ENCODE data around the gene HDAC7. TPM values are rescaled to one million over a fixed set of nuclear protein-coding genes. Genes with fewer than 3 reads are reported as not detected.

HDAC7 gene
- total RNA-seq (17.9 and 19.0 TPM in 2 replicates), polyA plus RNA-seq (41.2 and 45.5 TPM in 2 replicates)

DNA sequence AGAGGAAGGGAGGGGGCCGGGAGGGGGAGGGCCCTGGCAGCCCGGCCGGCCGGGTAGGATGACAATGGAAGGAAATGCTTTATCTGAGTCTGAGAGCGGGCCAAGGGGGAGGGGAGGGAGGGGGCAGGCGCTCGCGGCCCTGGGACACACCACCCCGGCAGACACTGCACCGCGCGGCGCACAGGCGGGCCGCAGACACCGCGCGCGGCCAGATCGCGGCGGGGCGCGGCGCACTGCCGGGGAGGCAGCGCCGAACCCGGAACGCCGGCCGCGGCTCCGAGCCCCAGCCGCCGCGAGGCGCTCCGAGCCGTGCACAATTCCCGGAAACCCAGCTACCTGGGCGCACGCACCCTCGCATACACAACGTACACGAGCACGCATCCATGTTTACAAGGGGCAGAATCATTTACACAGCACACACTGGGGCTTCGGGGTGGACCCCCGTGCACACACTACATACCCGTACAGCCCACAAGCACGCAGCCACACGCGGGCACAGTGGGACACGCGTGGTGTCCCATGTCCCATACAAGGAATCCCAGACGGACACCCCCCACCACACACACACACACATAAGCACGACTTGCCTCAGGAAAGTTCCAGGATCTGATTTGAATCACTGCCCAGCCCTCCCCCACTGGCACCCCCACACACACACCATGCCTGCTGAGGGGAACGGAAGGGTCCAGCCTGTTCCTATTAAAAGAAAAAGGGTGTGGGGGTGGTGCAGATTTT lies at the start of gene HDAC7:
HDAC7 (minus strand) TSS at position 8 of the 735 bp plus-strand sequence. CDS start 118 bp downstream, outside the sequence.
- WGBS (ENCODE audit: low lambda C conversion rate, missing lambda C conversion rate): under 1% methylated on average over 31 of the region's 58 CpGs
- Histone ChIP-seq H4K20me1 (ENCODE audit: insufficient read depth, poor library complexity, severe bottlenecking) (peaks cover 2% of the 10 kb centered on the region), H3K9me3 (ENCODE audit: low read depth) (no peaks in the 10 kb centered on the region), H3K4me1 (ENCODE audit: insufficient read depth) (peaks cover 53% of the 10 kb centered on the region), H3K79me2 (peaks cover 61% of the 10 kb centered on the region), H3K27me3 (no peaks in the 10 kb centered on the region), H3K36me3 (replicated peaks; ENCODE audit: insufficient read depth, low read depth) (no peaks in the 10 kb centered on the region), H2AFZ (peak within 1 kb of the TSS; percentile 44), H3K9me2 (replicated peaks; ENCODE audit: insufficient read depth) (no peaks in the 10 kb centered on the region), H3K4me3 (peak within 1 kb of the TSS; percentile 51), H3K27ac (peak within 1 kb of the TSS; percentile 98), H3K4me2 (peak within 1 kb of the TSS; percentile 95)
- peak; percentile 91 for DNase-seq (ENCODE audit: low spot score)
- TF ChIP-seq EZH2 (IDR thresholded peaks at IDR 0.05; ENCODE audit: borderline replicate concordance) (no peak), EZH2phosphoT487 (IDR thresholded peaks at IDR 0.05; ENCODE audit: low read depth, severe bottlenecking, unreplicated experiment) (no peak)
- TF ChIP-seq, protein P1, sequence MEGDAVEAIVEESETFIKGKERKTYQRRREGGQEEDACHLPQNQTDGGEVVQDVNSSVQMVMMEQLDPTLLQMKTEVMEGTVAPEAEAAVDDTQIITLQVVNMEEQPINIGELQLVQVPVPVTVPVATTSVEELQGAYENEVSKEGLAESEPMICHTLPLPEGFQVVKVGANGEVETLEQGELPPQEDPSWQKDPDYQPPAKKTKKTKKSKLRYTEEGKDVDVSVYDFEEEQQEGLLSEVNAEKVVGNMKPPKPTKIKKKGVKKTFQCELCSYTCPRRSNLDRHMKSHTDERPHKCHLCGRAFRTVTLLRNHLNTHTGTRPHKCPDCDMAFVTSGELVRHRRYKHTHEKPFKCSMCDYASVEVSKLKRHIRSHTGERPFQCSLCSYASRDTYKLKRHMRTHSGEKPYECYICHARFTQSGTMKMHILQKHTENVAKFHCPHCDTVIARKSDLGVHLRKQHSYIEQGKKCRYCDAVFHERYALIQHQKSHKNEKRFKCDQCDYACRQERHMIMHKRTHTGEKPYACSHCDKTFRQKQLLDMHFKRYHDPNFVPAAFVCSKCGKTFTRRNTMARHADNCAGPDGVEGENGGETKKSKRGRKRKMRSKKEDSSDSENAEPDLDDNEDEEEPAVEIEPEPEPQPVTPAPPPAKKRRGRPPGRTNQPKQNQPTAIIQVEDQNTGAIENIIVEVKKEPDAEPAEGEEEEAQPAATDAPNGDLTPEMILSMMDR (IDR thresholded peaks at IDR 0.05; ENCODE audit: poor library complexity): no peak

DNA sequence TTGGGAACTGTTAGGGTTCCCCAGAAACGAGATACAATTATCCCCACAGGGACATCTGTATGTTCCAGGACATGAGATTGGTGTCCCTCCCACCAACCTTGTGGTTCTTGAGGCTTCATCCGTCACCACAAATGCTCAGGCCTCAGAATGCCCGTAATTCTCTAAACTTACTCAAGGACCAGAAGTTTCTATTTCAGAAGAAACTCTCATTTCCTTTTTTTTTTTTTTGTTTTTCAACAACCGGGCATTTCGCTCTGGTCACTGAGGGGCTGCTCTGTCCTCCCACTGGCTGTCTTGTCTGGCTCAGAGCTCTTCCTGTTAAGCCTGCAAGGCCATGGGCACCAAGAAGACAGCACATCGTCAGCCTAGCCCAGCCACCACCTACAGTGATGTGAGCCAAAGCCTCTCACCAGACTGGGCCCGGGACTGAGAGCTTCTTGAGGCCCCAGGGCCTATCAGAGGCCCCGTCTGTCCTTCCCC lies 48.9 kb upstream of the HDAC7 start:
- H3K27ac ChIP-seq: no peak overlapping the region

DNA sequence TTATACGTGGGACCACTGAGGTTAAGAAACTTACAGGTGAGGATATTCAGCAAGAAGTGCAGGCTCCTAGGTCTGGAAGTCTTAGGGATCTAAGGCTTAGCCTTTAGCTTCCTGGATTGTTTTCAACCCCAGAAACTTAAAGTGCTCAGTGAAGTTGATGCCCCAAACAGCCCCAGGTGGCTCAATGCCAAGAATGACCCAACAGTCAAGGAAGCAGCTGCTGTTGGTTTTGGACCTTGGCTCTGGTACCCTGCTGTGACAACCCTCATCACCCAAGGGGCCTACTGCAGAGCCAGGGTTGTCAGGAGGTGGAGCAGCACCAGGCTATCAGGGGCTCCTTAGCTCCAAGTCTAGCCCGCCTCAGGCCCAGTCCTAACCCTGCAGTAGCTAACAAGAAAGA lies 48.3 kb upstream of the HDAC7 start:
- no peak overlapping the region for H3K27ac ChIP-seq
- H3K79me2 ChIP-seq: no peaks in the 10 kb centered on the region

More for the DNA sequence above, 48.9 kb upstream of the HDAC7 start:
- H3K4me3 ChIP-seq: no peak overlapping the region
- TF ChIP-seq EZH2 (IDR thresholded peaks at IDR 0.05; ENCODE audit: borderline replicate concordance) (no peak), EZH2phosphoT487 (IDR thresholded peaks at IDR 0.05; ENCODE audit: low read depth, severe bottlenecking, unreplicated experiment) (no peak)
- TF ChIP-seq, protein P1 (IDR thresholded peaks at IDR 0.05; ENCODE audit: poor library complexity): no peak
- H3K9me2 ChIP-seq (replicated peaks; ENCODE audit: insufficient read depth): no peaks in the 10 kb centered on the region
- no peak overlapping the region for H3K4me2 ChIP-seq
- no peaks in the 10 kb centered on the region for H3K27me3 ChIP-seq
- no peaks in the 10 kb centered on the region for H3K4me1 ChIP-seq (ENCODE audit: insufficient read depth)
- no peaks in the 10 kb centered on the region for H4K20me1 ChIP-seq (ENCODE audit: insufficient read depth, poor library complexity, severe bottlenecking)
- H3K79me2 ChIP-seq: no peaks in the 10 kb centered on the region
- H3K9me3 ChIP-seq (ENCODE audit: low read depth): no peaks in the 10 kb centered on the region
- WGBS (ENCODE audit: low lambda C conversion rate, missing lambda C conversion rate): 93% methylated on average over 8 of the region's 8 CpGs
- H2AFZ ChIP-seq: no peak overlapping the region
- H3K36me3 ChIP-seq (replicated peaks; ENCODE audit: insufficient read depth, low read depth): no peaks in the 10 kb centered on the region
- DNase-seq (ENCODE audit: low spot score): no peak

More for the DNA sequence above, 48.3 kb upstream of the HDAC7 start:
- no peaks in the 10 kb centered on the region for H3K36me3 ChIP-seq (replicated peaks; ENCODE audit: insufficient read depth, low read depth)
- no peak overlapping the region for H3K4me2 ChIP-seq
- no peaks in the 10 kb centered on the region for H3K9me2 ChIP-seq (replicated peaks; ENCODE audit: insufficient read depth)
- no peaks in the 10 kb centered on the region for H4K20me1 ChIP-seq (ENCODE audit: insufficient read depth, poor library complexity, severe bottlenecking)
- no peaks in the 10 kb centered on the region for H3K9me3 ChIP-seq (ENCODE audit: low read depth)
- H3K27me3 ChIP-seq: no peaks in the 10 kb centered on the region
- TF ChIP-seq EZH2phosphoT487 (IDR thresholded peaks at IDR 0.05; ENCODE audit: low read depth, severe bottlenecking, unreplicated experiment) (no peak), EZH2 (IDR thresholded peaks at IDR 0.05; ENCODE audit: borderline replicate concordance) (no peak)
- TF ChIP-seq, protein P1 (IDR thresholded peaks at IDR 0.05; ENCODE audit: poor library complexity): no peak
- no peaks in the 10 kb centered on the region for H3K4me1 ChIP-seq (ENCODE audit: insufficient read depth)
- no peak overlapping the region for H2AFZ ChIP-seq
- DNase-seq (ENCODE audit: low spot score): no peak
- WGBS (ENCODE audit: low lambda C conversion rate, missing lambda C conversion rate): 92% methylated on average over 2 of the region's 2 CpGs
- no peak overlapping the region for H3K4me3 ChIP-seq

All from hepatocyte (in vitro differentiated cells).